ENCODE data around the gene TLE4. TPM values are rescaled to one million over a fixed set of nuclear protein-coding genes. Genes with fewer than 3 reads are reported as not detected.

The TLE4 gene
- total and polyA plus RNA-seq, 5 experiments from 2014 or later = 25.3 to 110 (median 37.8) TPM

GRCh38 chr9:79559495-79560181 is 12.1 kb upstream of the TLE4 start:
- H3K27ac Mint-ChIP-seq = no peak overlapping the region
- H3K36me3 Mint-ChIP-seq = no peaks in the 10 kb centered on the region
- H3K27me3 Mint-ChIP-seq = peaks cover 0 to 5% (median 0%) of the 10 kb centered on the region in 5 donors
- H3K9me3 Mint-ChIP-seq = no peaks in the 10 kb centered on the region
- POLR2A ChIA-PET = interaction anchor here (1.0 kb wide), 1 partner anchor 11 kb away, joined by 3 read pairs; no protein-coding TSS in a partner anchor
- DNase-seq = no peak
- ATAC-seq = no peak
- H3K4me3 Mint-ChIP-seq = no peak overlapping the region
- H3K4me1 Mint-ChIP-seq = peaks cover 0 to 2% (median 0%) of the 10 kb centered on the region in 4 donors

- Mint-ChIP-seq H3K27ac (no peak overlapping the region), H3K27me3 (peaks cover 0 to 8% (median 0%) of the 10 kb centered on the region in 5 donors), H3K4me1 (peaks cover 0 to 4% (median under 1%) of the 10 kb centered on the region in 4 donors), H3K4me3 (no peak overlapping the region), H3K36me3 (no peaks in the 10 kb centered on the region), H3K9me3 (no peaks in the 10 kb centered on the region)
- DNase-seq = no peak
- POLR2A ChIA-PET = no interaction called here
- ATAC-seq = no peak
Observed at GRCh38 chr9:79562749-79563386, 8.9 kb upstream of the TLE4 start.

- Mint-ChIP-seq H3K36me3 (no peaks in the 10 kb centered on the region), H3K27ac (no peak overlapping the region), H3K27me3 (peaks cover 0 to 10% (median 0%) of the 10 kb centered on the region in 5 donors), H3K4me1 (peaks cover 0 to 4% (median under 1%) of the 10 kb centered on the region in 4 donors), H3K9me3 (no peaks in the 10 kb centered on the region), H3K4me3 (no peak overlapping the region)
- POLR2A ChIA-PET = no interaction called here
- no peak for DNase-seq
- ATAC-seq = no peak
Observed at GRCh38 chr9:79564105-79564504, 7.7 kb upstream of the TLE4 start.

- no peaks in the 10 kb centered on the region for H3K9me3 Mint-ChIP-seq
- H3K27me3 Mint-ChIP-seq = peaks cover 0 to 10% (median 0%) of the 10 kb centered on the region in 5 donors
- no peak overlapping the region for H3K27ac Mint-ChIP-seq
- H3K4me3 Mint-ChIP-seq = no peak overlapping the region
- DNase-seq (no peak), ATAC-seq (no peak)
- H3K4me1 Mint-ChIP-seq = peaks cover 0 to 8% (median 5%) of the 10 kb centered on the region in 4 donors
- no peaks in the 10 kb centered on the region for H3K36me3 Mint-ChIP-seq
- POLR2A ChIA-PET = no interaction called here
Observed at GRCh38 chr9:79565245-79565644, 6.5 kb upstream of the TLE4 start.

GRCh38 chr9:79567671-79568098 is 4.1 kb upstream of the TLE4 start:
- POLR2A ChIA-PET = no interaction called here
- Mint-ChIP-seq H3K36me3 (no peaks in the 10 kb centered on the region), H3K4me1 (peaks cover 2 to 10% (median 7%) of the 10 kb centered on the region in 4 donors), H3K27me3 (peaks cover 0 to 8% (median 0%) of the 10 kb centered on the region in 5 donors), H3K27ac (no peak overlapping the region), H3K4me3 (no peak overlapping the region), H3K9me3 (no peaks in the 10 kb centered on the region)
- no peak for DNase-seq
- no peak for ATAC-seq

- Mint-ChIP-seq H3K36me3 (peaks cover 0 to under 1% (median 0%) of the 10 kb centered on the region in 3 donors), H3K4me1 (peaks cover 2 to 11% (median 8%) of the 10 kb centered on the region in 4 donors), H3K27me3 (peaks cover 0 to 5% (median 0%) of the 10 kb centered on the region in 5 donors), H3K27ac (peak overlapping the region in 1 of 10 donors; percentile 13), H3K9me3 (no peaks in the 10 kb centered on the region), H3K4me3 (peak overlapping the region in 3 of 10 donors; percentile 26 to 39 (median 29))
- DNase-seq (no peak), ATAC-seq (no peak)
- POLR2A ChIA-PET = interaction anchor here (0.6 kb wide), 1 partner anchor 72 kb away, joined by 3 read pairs; no protein-coding TSS in a partner anchor
Observed at GRCh38 chr9:79568337-79569101, 3.2 kb upstream of the TLE4 start.

GRCh38 chr9:79569814-79570447 is 1.8 kb upstream of the TLE4 start:
- Mint-ChIP-seq H3K27ac (peak overlapping the region in 9 of 10 donors; percentile 29 to 87 (median 80)), H3K4me3 (peak overlapping the region in 2 of 10 donors; percentile 82 to 84), H3K4me1 (peaks cover 12 to 25% (median 21%) of the 10 kb centered on the region in 4 donors), H3K27me3 (peaks cover 0 to 5% (median 0%) of the 10 kb centered on the region in 5 donors), H3K9me3 (no peaks in the 10 kb centered on the region), H3K36me3 (peaks cover 0 to 9% (median 0%) of the 10 kb centered on the region in 3 donors)
- POLR2A ChIA-PET = interaction anchor here (2.6 kb wide), 1 partner anchor 14 kb away, joined by 75 read pairs; no protein-coding TSS in a partner anchor
- no peak for ATAC-seq
- no peak for DNase-seq

- Mint-ChIP-seq H3K27ac (peak overlapping the region in 9 of 10 donors; percentile 20 to 87 (median 80)), H3K27me3 (peaks cover 0 to 5% (median 0%) of the 10 kb centered on the region in 5 donors), H3K4me1 (peaks cover 15 to 29% (median 23%) of the 10 kb centered on the region in 4 donors), H3K4me3 (peak overlapping the region in 2 of 10 donors; percentile 82 to 84), H3K9me3 (no peaks in the 10 kb centered on the region), H3K36me3 (peaks cover 0 to 13% (median 0%) of the 10 kb centered on the region in 3 donors)
- POLR2A ChIA-PET = interaction anchor here (0.5 to 2.6 kb wide), 15 partner anchors 9 to 313 kb away, joined by 3 to 75 read pairs (median 5); no protein-coding TSS in a partner anchor
- peak in 8 of 10 donors; percentile 14 to 69 (median 36) for DNase-seq
- ATAC-seq = peak in 1 of 2 donors; percentile 0
Observed at GRCh38 chr9:79570448-79571308, 1.1 kb upstream of the TLE4 start.

- peaks cover 22 to 43% (median 34%) of the 10 kb centered on the region in 4 donors for H3K4me1 Mint-ChIP-seq
- DNase-seq (peak in 2 of 10 donors; percentile 27 to 49), ATAC-seq (peak in 1 of 2 donors; percentile 4)
- no peak overlapping the region for H3K27ac Mint-ChIP-seq
- no peaks in the 10 kb centered on the region for H3K9me3 Mint-ChIP-seq
- H3K4me3 Mint-ChIP-seq = no peak overlapping the region
- POLR2A ChIA-PET = interaction anchor here (0.6 to 2.6 kb wide), 24 partner anchors 11 to 1443 kb away, joined by 3 to 75 read pairs (median 4); no protein-coding TSS in a partner anchor
- peaks cover 0 to 3% (median 0%) of the 10 kb centered on the region in 5 donors for H3K27me3 Mint-ChIP-seq
- H3K36me3 Mint-ChIP-seq = peaks cover 0 to 21% (median 0%) of the 10 kb centered on the region in 3 donors
Observed at GRCh38 chr9:79572032-79572607, 355 bp downstream of the TLE4 start.

GRCh38 chr9:79572608-79573411 is 1.0 kb downstream of the TLE4 start:
- H3K4me3 Mint-ChIP-seq = peak overlapping the region in 9 of 10 donors; percentile 90 to 97 (median 94)
- peaks cover 0 to 3% (median 0%) of the 10 kb centered on the region in 5 donors for H3K27me3 Mint-ChIP-seq
- peak overlapping the region in 8 of 10 donors; percentile 79 to 98 (median 95) for H3K27ac Mint-ChIP-seq
- ATAC-seq (peak in 1 of 2 donors; percentile 16), DNase-seq (peak; percentile 47 to 85 (median 74))
- no peaks in the 10 kb centered on the region for H3K9me3 Mint-ChIP-seq
- peaks cover 27 to 50% (median 41%) of the 10 kb centered on the region in 4 donors for H3K4me1 Mint-ChIP-seq
- H3K36me3 Mint-ChIP-seq = peaks cover 0 to 24% (median 0%) of the 10 kb centered on the region in 3 donors
- POLR2A ChIA-PET = interaction anchor here (0.7 to 2.6 kb wide), 21 partner anchors 9 to 1275 kb away, joined by 3 to 75 read pairs (median 4); no protein-coding TSS in a partner anchor

Data from naive thymus-derived CD8-positive, alpha-beta T cell (primary cell).